ENCODE measurements around the gene TMTC2.

Gene TMTC2

DNA sequence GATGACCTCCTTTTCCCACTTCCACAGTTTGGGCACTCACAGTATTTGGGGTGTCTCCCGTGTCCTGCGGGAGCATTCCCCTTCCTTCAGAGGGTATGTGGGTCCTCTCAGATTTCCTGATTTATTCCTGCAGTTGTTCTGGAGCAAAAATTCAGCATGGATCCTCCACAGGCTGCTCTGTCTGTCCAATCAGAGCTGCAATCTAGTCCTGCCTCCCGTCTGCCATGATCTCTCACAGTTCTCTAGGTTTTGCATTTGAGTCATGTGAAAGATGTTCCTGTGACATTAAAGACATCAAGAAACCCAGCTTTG lies 435.9 kb downstream of the TMTC2 start:
- Histone ChIP-seq H3K27me3 (ENCODE audit: insufficient read depth, low read length) (no peaks in the 10 kb centered on the region), H3K4me2 (ENCODE audit: low read length) (no peak overlapping the region), H4K20me1 (ENCODE audit: insufficient read depth, low read length) (no peaks in the 10 kb centered on the region), H3K9me2 (ENCODE audit: low read depth, low read length) (no peaks in the 10 kb centered on the region), H3F3A (ENCODE audit: insufficient read depth, low read length) (no peaks in the 10 kb centered on the region), H3K4me1 (ENCODE audit: insufficient read depth, low read length, severe bottlenecking) (no peaks in the 10 kb centered on the region), H3K79me2 (ENCODE audit: insufficient read depth, low read length) (no peaks in the 10 kb centered on the region), H3K27ac (ENCODE audit: low read depth, low read length, poor library complexity, severe bottlenecking) (no peak overlapping the region), H2AFZ (ENCODE audit: low read length) (no peak overlapping the region), H3K9me3 (ENCODE audit: low read length) (no peaks in the 10 kb centered on the region), H3K36me3 (ENCODE audit: insufficient read depth, low read length) (no peaks in the 10 kb centered on the region), H3K9ac (ENCODE audit: low read length) (no peak overlapping the region), H3K4me3 (ENCODE audit: low read depth, low read length, poor library complexity, severe bottlenecking) (no peak overlapping the region)
- TF ChIP-seq, protein P1, sequence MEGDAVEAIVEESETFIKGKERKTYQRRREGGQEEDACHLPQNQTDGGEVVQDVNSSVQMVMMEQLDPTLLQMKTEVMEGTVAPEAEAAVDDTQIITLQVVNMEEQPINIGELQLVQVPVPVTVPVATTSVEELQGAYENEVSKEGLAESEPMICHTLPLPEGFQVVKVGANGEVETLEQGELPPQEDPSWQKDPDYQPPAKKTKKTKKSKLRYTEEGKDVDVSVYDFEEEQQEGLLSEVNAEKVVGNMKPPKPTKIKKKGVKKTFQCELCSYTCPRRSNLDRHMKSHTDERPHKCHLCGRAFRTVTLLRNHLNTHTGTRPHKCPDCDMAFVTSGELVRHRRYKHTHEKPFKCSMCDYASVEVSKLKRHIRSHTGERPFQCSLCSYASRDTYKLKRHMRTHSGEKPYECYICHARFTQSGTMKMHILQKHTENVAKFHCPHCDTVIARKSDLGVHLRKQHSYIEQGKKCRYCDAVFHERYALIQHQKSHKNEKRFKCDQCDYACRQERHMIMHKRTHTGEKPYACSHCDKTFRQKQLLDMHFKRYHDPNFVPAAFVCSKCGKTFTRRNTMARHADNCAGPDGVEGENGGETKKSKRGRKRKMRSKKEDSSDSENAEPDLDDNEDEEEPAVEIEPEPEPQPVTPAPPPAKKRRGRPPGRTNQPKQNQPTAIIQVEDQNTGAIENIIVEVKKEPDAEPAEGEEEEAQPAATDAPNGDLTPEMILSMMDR (IDR thresholded peaks at IDR 0.05; ENCODE audit: low read length): no peak
- no peak for TF ChIP-seq EZH2 (IDR thresholded peaks at IDR 0.05; ENCODE audit: borderline replicate concordance, low read length)

DNA sequence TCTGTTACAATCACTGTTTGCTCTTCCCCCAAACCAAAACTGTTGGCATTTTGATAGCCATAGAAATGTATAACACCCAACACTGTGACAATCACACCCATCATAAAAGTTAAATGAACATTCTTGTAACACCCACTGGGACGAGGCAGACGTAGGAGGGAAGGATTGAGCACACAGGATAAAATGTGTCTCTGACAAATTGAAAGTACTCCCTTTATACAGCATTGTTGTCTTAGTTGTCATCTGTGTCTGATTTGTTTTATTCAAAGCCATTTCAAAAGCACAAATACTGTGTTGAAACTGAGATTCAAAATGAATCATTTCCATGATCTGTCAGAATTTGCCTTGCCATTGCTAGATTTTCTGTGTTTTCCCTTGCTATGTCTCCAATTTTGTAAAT lies 436.3 kb downstream of the TMTC2 start:
- Histone ChIP-seq H3K4me3 (ENCODE audit: low read depth, low read length, poor library complexity, severe bottlenecking) (no peak overlapping the region), H3K27me3 (ENCODE audit: insufficient read depth, low read length) (no peaks in the 10 kb centered on the region), H3K4me1 (ENCODE audit: insufficient read depth, low read length, severe bottlenecking) (no peaks in the 10 kb centered on the region), H3K9me3 (ENCODE audit: low read length) (no peaks in the 10 kb centered on the region), H3K27ac (ENCODE audit: low read depth, low read length, poor library complexity, severe bottlenecking) (no peak overlapping the region), H3F3A (ENCODE audit: insufficient read depth, low read length) (no peaks in the 10 kb centered on the region), H2AFZ (ENCODE audit: low read length) (no peak overlapping the region), H3K9ac (ENCODE audit: low read length) (no peak overlapping the region), H3K36me3 (ENCODE audit: insufficient read depth, low read length) (no peaks in the 10 kb centered on the region), H4K20me1 (ENCODE audit: insufficient read depth, low read length) (no peaks in the 10 kb centered on the region), H3K79me2 (ENCODE audit: insufficient read depth, low read length) (no peaks in the 10 kb centered on the region), H3K9me2 (ENCODE audit: low read depth, low read length) (no peaks in the 10 kb centered on the region), H3K4me2 (ENCODE audit: low read length) (no peak overlapping the region)
- TF ChIP-seq EZH2 (IDR thresholded peaks at IDR 0.05; ENCODE audit: borderline replicate concordance, low read length): no peak

DNA sequence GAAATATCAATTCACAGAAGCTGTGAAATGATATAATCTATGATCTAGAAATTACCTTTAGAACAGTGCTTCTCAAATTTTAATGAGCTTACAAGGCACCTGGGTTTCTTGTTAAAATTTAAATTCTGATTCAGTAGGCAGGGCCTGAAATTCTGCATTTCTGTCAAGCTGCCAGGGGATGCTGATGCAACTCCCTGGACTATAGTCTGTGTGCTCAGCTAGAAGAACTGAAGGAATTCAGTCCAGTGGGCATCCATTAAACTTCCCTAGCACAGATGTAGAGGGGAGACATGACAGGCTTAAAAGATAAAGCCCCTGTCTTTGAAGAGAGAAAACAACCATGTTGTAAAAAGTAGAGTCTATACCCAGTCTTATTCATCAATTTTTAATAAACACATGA lies 441.8 kb downstream of the TMTC2 start:
- TF ChIP-seq EZH2 (IDR thresholded peaks at IDR 0.05; ENCODE audit: borderline replicate concordance, low read length): no peak
- TF ChIP-seq, protein P1 (IDR thresholded peaks at IDR 0.05; ENCODE audit: low read length): no peak
- Histone ChIP-seq H2AFZ (ENCODE audit: low read length) (no peak overlapping the region), H3K4me2 (ENCODE audit: low read length) (no peak overlapping the region)

DNA sequence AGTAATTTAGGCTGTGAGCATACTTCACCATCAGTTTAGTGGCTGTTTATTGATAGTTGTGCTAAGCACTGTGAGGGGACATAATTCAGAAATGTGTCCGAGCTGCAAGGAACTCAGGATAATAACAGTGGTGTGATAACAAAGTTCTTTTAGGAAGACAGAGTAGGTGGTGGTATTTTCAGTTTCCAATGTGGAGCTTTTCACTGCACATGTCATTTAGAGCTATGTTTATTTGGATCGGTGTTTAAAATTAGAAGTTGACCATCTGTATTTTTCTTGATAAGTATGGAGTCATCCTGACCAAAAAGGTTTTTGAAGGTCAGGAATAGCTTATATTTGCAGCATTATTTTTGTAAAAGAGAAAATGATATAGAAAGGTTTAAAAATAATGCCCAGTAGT lies 443.5 kb downstream of the TMTC2 start:
- no peak overlapping the region for H2AFZ ChIP-seq (ENCODE audit: low read length)
- no peak overlapping the region for H3K27ac ChIP-seq (ENCODE audit: low read depth, low read length, poor library complexity, severe bottlenecking)
- no peaks in the 10 kb centered on the region for H3K36me3 ChIP-seq (ENCODE audit: insufficient read depth, low read length)
- H3F3A ChIP-seq (ENCODE audit: insufficient read depth, low read length): no peaks in the 10 kb centered on the region
- H3K27me3 ChIP-seq (ENCODE audit: insufficient read depth, low read length): no peaks in the 10 kb centered on the region
- no peaks in the 10 kb centered on the region for H3K79me2 ChIP-seq (ENCODE audit: insufficient read depth, low read length)
- H3K4me3 ChIP-seq (ENCODE audit: low read depth, low read length, poor library complexity, severe bottlenecking): no peak overlapping the region
- no peaks in the 10 kb centered on the region for H3K9me3 ChIP-seq (ENCODE audit: low read length)
- no peaks in the 10 kb centered on the region for H3K9me2 ChIP-seq (ENCODE audit: low read depth, low read length)
- H3K9ac ChIP-seq (ENCODE audit: low read length): no peak overlapping the region
- H3K4me2 ChIP-seq (ENCODE audit: low read length): no peak overlapping the region
- no peaks in the 10 kb centered on the region for H4K20me1 ChIP-seq (ENCODE audit: insufficient read depth, low read length)
- no peak for TF ChIP-seq EZH2 (IDR thresholded peaks at IDR 0.05; ENCODE audit: borderline replicate concordance, low read length)
- TF ChIP-seq, protein P1 (IDR thresholded peaks at IDR 0.05; ENCODE audit: low read length): no peak
- H3K4me1 ChIP-seq (ENCODE audit: insufficient read depth, low read length, severe bottlenecking): no peaks in the 10 kb centered on the region

More for the DNA sequence above, 441.8 kb downstream of the TMTC2 start:
- Histone ChIP-seq H3F3A (ENCODE audit: insufficient read depth, low read length) (no peaks in the 10 kb centered on the region), H3K79me2 (ENCODE audit: insufficient read depth, low read length) (no peaks in the 10 kb centered on the region), H3K27ac (ENCODE audit: low read depth, low read length, poor library complexity, severe bottlenecking) (no peak overlapping the region), H3K4me3 (ENCODE audit: low read depth, low read length, poor library complexity, severe bottlenecking) (no peak overlapping the region), H3K9me3 (ENCODE audit: low read length) (no peaks in the 10 kb centered on the region), H3K27me3 (ENCODE audit: insufficient read depth, low read length) (no peaks in the 10 kb centered on the region), H3K9ac (ENCODE audit: low read length) (no peak overlapping the region), H3K4me1 (ENCODE audit: insufficient read depth, low read length, severe bottlenecking) (no peaks in the 10 kb centered on the region), H3K36me3 (ENCODE audit: insufficient read depth, low read length) (no peaks in the 10 kb centered on the region), H4K20me1 (ENCODE audit: insufficient read depth, low read length) (no peaks in the 10 kb centered on the region), H3K9me2 (ENCODE audit: low read depth, low read length) (no peaks in the 10 kb centered on the region)
